Dermis microvascular lymphatic vessel endothelial cell (primary cell): Measurements from ENCODE around the gene KRT79. TPM values are rescaled to one million over a fixed set of nuclear protein-coding genes. Genes with fewer than 3 reads are reported as not detected.

Experiments
- DNase-seq, 2 donors: peaks; one replicate each; pipeline versions ENCODE4 v3.0.0 to v3.0.0-alpha.2; 2010; ENCODE audit warnings: low read depth in 2 of 2
- total RNA-seq: library from RNA; depleted of rRNA; stranded (reverse); fragments of >200 nt; gene quantifications from 2 replicates; pipeline ENCODE4 v1.2.1, GENCODE V29; 2014

KRT79 gene
- total RNA-seq, 1 donor from 2014 or later = not detected

GRCh38 chr12:52835271-52836041, 1.3 kb upstream of the KRT79 start:
- no peak for DNase-seq

- no peak for DNase-seq
These were observed 553 bp upstream of the KRT79 start for GRCh38 chr12:52834727-52835001.

GRCh38 chr12:52832985-52833905, 866 bp downstream of the KRT79 start:
- no peak for DNase-seq

GRCh38 chr12:52832451-52832850, 1.7 kb downstream of the KRT79 start:
- no peak for DNase-seq

- no peak for DNase-seq
These were observed 2.9 kb downstream of the KRT79 start for GRCh38 chr12:52831251-52831650.

GRCh38 chr12:52829986-52830770, 3.9 kb downstream of the KRT79 start:
- no peak for DNase-seq

GRCh38 chr12:52828591-52829021, 5.5 kb downstream of the KRT79 start:
- no peak for DNase-seq

- no peak for DNase-seq
These were observed 6.0 kb downstream of the KRT79 start for GRCh38 chr12:52828156-52828555.

GRCh38 chr12:52827499-52828090, 6.5 kb downstream of the KRT79 start:
- no peak for DNase-seq

- DNase-seq = no peak
These were observed 7.3 kb downstream of the KRT79 start for GRCh38 chr12:52826611-52827498.

- no peak for DNase-seq
These were observed 8.2 kb downstream of the KRT79 start for GRCh38 chr12:52825961-52826360.

GRCh38 chr12:52824741-52825410, 9.2 kb downstream of the KRT79 start:
- DNase-seq = no peak

- DNase-seq = no peak
These were observed 10.2 kb downstream of the KRT79 start for GRCh38 chr12:52823761-52824450.

- DNase-seq = no peak
These were observed 11.2 kb downstream of the KRT79 start for GRCh38 chr12:52822771-52823510.

GRCh38 chr12:52821826-52822660, 12.1 kb downstream of the KRT79 start:
- no peak for DNase-seq

GRCh38 chr12:52821071-52821730, 12.9 kb downstream of the KRT79 start:
- DNase-seq = no peak

- no peak for DNase-seq
These were observed 13.6 kb downstream of the KRT79 start for GRCh38 chr12:52820521-52820920.
